Activated T-cell treated with anti-CD3 and anti-CD28 coated beads, Interleukin-2, amount 50 U/mL, for 4 hours (primary cell): ENCODE data around the gene SERPINB7. TPM values are rescaled to one million over a fixed set of nuclear protein-coding genes. Genes with fewer than 3 reads are reported as not detected.
"Not testable (repeated sequence)": the region's sequence is repeated elsewhere in the genome, so short reads cannot be mapped to it uniquely, and the experiment has no call there.

ENCODE experiments used
- ATAC-seq, 2 donors: fragments of 200-7000 bp; cut with Tn5 transposase; one replicate each; pipeline ENCODE4 v1.10.0; 2021
- DNase-seq: peaks from one replicate; pipeline ENCODE4 v3.0.0-alpha.2; 2020
- H3K27me3 Mint-ChIP-seq: one replicate; pipeline ENCODE4 v1.8.0; 2021; ENCODE audit warnings: low read depth, mixed read lengths
- H3K36me3 Mint-ChIP-seq: one replicate; pipeline ENCODE4 v1.8.0; 2022; ENCODE audit warnings: mixed read lengths; ENCODE audit not compliant: insufficient read depth
- H3K4me1 Mint-ChIP-seq: one replicate; pipeline ENCODE4 v1.8.0; 2021; ENCODE audit warnings: low read depth, mixed read lengths
- H3K4me3 Mint-ChIP-seq: one replicate; pipeline ENCODE4 v1.8.0; 2021; ENCODE audit warnings: mild to moderate bottlenecking, moderate library complexity, mixed read lengths
- H3K9me3 Mint-ChIP-seq: one replicate; pipeline ENCODE4 v1.8.0; 2021; ENCODE audit warnings: mixed read lengths
- total RNA-seq, 3 donors: library from RNA; stranded (reverse); gene quantifications; one replicate each; pipeline ENCODE4 v1.2.1, GENCODE V29; 2021

SERPINB7 gene, protein sequence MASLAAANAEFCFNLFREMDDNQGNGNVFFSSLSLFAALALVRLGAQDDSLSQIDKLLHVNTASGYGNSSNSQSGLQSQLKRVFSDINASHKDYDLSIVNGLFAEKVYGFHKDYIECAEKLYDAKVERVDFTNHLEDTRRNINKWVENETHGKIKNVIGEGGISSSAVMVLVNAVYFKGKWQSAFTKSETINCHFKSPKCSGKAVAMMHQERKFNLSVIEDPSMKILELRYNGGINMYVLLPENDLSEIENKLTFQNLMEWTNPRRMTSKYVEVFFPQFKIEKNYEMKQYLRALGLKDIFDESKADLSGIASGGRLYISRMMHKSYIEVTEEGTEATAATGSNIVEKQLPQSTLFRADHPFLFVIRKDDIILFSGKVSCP
- total RNA-seq = not detected

DNA sequence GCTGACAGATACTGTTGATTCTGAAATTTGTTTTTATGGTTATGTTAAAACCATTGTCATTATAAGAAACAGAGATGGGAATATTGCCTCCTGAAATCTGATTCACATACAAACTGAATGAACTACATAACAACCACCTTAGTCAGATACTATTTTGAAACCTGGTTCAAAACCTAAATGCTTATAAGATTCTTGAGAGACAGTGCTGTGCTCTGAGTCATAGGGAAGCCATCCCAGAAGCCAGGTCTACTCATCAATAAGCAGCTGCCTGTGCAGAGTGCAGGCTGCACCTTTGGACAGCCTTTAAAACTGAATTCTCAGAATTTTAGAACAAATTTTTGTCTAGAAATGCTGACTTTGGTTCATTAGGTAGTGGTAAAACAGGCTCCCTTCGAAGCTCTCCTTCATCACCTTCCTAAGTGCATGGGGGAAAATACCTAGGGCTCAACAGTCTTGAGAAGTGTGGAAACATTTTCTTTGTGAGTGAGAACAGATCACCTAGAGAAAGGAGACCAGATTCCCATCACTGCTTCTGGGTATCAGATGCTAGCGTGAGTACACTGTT lies at the start of gene SERPINB7:
SERPINB7 (plus strand) TSS at position 253 of the 565 bp plus-strand sequence. CDS start 6,955 bp downstream, outside the sequence.
- no peak within 1 kb of the TSS for H3K4me3 Mint-ChIP-seq
- DNase-seq (no peak), ATAC-seq (no peak)
- H3K27me3 Mint-ChIP-seq = peaks cover 8% of the 10 kb centered on the region
- no peaks in the 10 kb centered on the region for H3K36me3 Mint-ChIP-seq
- no peaks in the 10 kb centered on the region for H3K9me3 Mint-ChIP-seq
- H3K4me1 Mint-ChIP-seq = no peaks in the 10 kb centered on the region

DNA sequence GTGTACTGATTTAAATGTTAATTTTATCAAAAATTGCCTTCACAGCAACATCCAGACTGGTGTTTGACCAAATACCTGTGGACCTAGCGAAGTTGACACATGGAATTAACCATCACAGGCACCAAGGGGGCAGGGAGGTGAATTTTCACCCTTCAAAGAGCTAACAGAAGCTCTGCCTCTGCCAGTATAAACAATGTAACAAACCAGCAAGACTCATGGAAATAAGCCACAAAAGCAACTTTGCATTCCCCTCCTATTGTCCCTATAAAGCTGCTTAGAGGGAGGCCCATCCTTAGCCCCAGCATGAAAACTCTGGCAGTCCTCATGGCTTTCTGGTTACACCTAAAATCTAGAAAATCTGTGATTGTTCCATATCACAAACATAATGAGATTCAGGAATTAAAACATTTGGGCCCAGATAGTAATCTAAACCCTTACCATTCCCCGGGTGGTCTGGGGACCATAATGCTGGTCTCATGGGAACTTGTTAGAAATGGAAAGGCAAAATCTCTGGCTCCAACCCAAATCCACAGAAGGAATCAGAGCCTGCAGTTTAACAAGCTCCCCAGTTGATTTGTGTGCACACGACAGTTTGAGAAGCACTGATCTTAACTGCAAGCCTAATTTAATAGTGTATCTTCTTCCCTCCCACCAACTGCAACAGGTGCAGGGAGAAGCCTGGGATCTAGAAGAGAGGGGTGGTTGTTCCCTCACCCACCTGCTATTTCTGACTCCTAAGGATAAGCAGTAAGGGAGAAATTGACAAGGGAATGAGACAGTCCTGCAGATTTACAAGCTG lies 49.3 kb upstream of the SERPINB7 start:
- Mint-ChIP-seq H3K27me3 (peaks cover 5% of the 10 kb centered on the region), H3K4me3 (no peak overlapping the region), H3K36me3 (no peaks in the 10 kb centered on the region), H3K4me1 (no peaks in the 10 kb centered on the region), H3K9me3 (peaks cover 4% of the 10 kb centered on the region)
- ATAC-seq = no peak
- DNase-seq = no peak

DNA sequence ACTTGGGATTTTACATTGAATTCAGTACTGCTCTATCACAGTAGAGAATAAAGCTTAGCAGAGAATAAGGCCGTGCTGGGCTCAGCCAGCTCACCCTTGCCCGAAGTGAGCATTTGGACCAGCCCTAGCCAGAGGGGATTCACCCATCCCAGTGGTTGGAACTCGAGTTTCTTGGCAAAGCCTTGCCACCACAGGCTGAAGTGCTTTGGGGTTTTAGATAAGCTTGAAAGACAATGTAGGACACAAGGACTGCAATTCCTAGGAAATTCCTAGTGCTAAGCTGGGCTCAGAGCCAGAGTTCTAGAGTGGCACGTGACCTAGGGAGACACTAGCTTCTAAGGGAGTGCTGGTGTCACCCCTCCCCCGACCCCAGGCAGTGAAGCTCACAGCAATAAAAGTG lies 44.4 kb upstream of the SERPINB7 start:
- H3K36me3 Mint-ChIP-seq = no peaks in the 10 kb centered on the region
- H3K4me3 Mint-ChIP-seq = no peak overlapping the region
- H3K27me3 Mint-ChIP-seq = peaks cover 5% of the 10 kb centered on the region
- ATAC-seq (no peak), DNase-seq (no peak)
- peaks cover 10% of the 10 kb centered on the region for H3K9me3 Mint-ChIP-seq
- no peaks in the 10 kb centered on the region for H3K4me1 Mint-ChIP-seq

DNA sequence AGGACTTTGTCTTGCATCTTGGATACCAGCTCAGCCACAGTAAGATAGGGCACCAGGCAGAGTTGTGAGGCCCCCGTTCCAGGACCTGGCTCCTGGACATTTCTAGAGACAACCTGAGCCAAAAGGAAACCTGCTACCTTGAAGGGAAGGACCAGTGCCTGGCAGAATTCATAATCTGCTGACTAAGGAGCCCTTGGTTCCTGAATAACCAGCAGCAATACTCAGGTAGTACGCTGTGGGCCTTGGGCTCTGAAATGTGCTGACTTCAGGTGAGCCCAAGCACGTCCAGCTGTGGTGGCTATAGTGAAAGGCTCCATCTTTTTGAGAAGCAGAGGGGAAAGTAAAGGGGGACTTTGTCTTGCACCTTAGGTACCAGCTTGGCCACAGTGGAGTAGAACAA lies 44.0 kb upstream of the SERPINB7 start:
- Mint-ChIP-seq H3K36me3 (no peaks in the 10 kb centered on the region), H3K4me3 (no peak overlapping the region), H3K4me1 (no peaks in the 10 kb centered on the region), H3K9me3 (peaks cover 10% of the 10 kb centered on the region), H3K27me3 (peaks cover 5% of the 10 kb centered on the region)
- ATAC-seq (no peak), DNase-seq (no peak)

DNA sequence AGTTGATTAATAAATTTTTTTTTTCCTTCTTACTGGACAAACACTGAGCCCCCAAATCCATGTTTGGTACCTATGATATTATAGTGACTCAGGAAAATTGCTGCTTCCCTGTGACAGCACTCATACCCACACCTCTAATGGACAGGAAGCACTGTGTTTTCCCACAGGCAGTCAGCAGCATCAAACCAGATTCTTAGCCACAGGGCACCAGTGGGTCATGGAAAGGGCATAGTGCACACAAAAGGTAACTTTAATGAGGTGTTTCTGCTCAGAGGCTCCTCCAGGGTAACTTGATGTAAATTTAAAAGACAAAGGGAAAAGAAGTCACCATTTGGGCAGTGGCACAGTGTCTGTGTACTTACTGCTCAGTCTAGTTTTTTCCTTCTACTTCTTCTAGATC lies 38.3 kb upstream of the SERPINB7 start:
- DNase-seq (no peak), ATAC-seq (no peak)
- Mint-ChIP-seq H3K27me3 (no peaks in the 10 kb centered on the region), H3K4me1 (no peaks in the 10 kb centered on the region), H3K36me3 (no peaks in the 10 kb centered on the region), H3K4me3 (no peak overlapping the region), H3K9me3 (peaks cover 6% of the 10 kb centered on the region)

DNA sequence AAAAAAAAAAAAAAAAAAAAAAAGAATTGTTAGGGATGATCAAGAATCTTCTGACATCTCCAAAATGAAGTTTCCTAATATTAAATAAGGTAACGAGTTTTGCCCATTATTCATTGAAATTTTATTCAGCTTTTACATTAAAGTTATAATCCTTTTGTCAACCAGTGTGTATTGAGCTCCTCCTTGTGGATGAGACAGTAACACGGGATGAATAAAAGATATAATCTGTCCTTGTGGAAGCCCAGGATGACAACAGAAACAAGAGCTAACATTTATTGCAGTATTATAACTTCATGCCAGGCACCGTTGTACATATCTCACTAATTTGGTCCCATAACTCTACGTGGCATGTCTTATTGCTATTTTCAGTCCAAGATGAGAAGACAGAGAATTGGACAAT lies 33.4 kb upstream of the SERPINB7 start:
- ATAC-seq (no peak), DNase-seq (no peak)
- peaks cover 2% of the 10 kb centered on the region for H3K9me3 Mint-ChIP-seq
- no peak overlapping the region for H3K4me3 Mint-ChIP-seq
- no peaks in the 10 kb centered on the region for H3K36me3 Mint-ChIP-seq
- peaks cover 3% of the 10 kb centered on the region for H3K27me3 Mint-ChIP-seq
- H3K4me1 Mint-ChIP-seq = no peaks in the 10 kb centered on the region

DNA sequence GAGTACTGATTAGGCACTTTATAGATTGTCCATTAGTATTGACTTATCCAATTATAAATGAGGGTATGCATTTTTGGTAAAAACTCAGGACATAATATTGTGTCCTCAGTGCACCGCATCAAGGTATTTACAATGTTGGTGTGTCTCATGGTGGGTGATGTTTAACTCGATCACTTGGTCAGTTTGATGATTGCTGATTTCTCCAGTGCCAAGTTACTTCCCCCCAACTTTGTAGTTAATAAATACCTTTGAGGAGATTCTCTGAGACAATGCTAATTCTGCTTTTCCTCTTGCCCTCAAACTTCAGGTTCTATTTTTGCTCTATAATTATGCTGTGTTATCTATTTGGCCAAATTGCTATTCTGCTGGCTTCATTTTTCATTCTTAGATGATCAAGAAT lies 28.2 kb upstream of the SERPINB7 start:
- peaks cover 4% of the 10 kb centered on the region for H3K9me3 Mint-ChIP-seq
- ATAC-seq (no peak), DNase-seq (no peak)
- peaks cover 3% of the 10 kb centered on the region for H3K27me3 Mint-ChIP-seq
- H3K36me3 Mint-ChIP-seq = no peaks in the 10 kb centered on the region
- no peaks in the 10 kb centered on the region for H3K4me1 Mint-ChIP-seq
- H3K4me3 Mint-ChIP-seq = no peak overlapping the region

DNA sequence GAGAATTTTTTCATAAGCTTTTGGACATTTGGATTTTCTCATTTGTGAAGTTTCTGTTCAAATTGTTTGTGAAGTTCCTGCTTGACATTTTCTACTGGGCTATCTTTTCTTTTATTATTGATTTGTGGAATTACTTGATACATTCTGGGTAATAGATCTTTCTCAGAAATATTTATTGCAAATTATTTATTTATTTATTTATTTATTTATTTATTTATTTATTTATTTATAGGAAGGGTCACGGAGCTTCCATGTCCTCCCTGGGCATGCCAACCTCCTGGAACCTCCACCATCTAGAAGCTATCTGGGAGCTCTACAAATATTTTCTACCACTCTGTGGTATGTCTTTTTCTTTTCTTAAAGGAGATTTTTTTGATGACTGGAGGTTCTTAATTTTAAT lies 25.7 kb upstream of the SERPINB7 start:
- H3K4me3 Mint-ChIP-seq = no peak overlapping the region
- H3K27me3 Mint-ChIP-seq = no peaks in the 10 kb centered on the region

DNA sequence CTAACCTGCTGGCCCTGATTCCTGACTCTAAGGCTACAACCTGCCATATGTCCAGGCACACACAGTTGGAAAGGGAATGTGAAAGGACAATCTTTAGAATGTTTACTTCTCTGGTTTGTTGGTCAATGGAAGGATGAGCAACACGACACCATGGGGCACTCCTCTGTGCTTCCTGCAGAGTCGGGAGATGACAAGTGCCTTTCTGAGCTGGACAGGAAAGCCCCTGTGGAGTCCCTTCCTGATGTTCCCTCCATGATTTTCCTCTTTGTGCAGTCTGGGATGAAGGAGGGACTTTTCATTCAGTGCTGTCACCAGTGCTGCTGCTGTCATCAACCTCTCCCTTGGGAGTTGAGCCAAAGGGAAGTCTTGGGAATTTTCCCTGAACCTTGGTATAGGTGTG lies 22.6 kb upstream of the SERPINB7 start:
- Mint-ChIP-seq H3K27me3 (no peaks in the 10 kb centered on the region), H3K9me3 (no peaks in the 10 kb centered on the region), H3K4me1 (no peaks in the 10 kb centered on the region), H3K4me3 (no peak overlapping the region), H3K36me3 (no peaks in the 10 kb centered on the region)
- no peak for ATAC-seq
- DNase-seq = no peak

More for the DNA sequence above, 25.7 kb upstream of the SERPINB7 start:
- DNase-seq (no peak), ATAC-seq (no peak)
- Mint-ChIP-seq H3K4me1 (no peaks in the 10 kb centered on the region), H3K9me3 (peaks cover 4% of the 10 kb centered on the region), H3K36me3 (no peaks in the 10 kb centered on the region)

DNA sequence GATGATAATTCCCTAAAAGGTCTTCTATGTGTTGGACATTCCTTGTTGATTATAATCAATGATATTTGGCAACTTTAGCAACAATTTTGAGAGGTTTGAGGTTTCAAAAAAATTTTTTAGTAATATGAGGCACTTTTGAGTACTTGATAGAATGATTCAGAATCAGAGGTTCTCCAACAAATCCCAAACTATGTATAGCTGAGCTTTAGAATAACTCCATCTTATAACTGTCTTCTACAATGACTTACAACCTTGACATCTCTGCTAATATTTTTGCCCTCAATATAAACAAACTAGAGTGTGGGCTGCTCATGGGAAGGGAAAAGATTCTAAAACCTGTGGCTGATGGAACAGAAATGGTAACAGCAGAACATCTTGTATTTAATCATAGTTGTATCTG lies 21.5 kb upstream of the SERPINB7 start:
- H3K27me3 Mint-ChIP-seq = no peaks in the 10 kb centered on the region
- H3K4me3 Mint-ChIP-seq = no peak overlapping the region
- DNase-seq (no peak), ATAC-seq (no peak)
- H3K4me1 Mint-ChIP-seq = no peaks in the 10 kb centered on the region
- no peaks in the 10 kb centered on the region for H3K9me3 Mint-ChIP-seq
- H3K36me3 Mint-ChIP-seq = no peaks in the 10 kb centered on the region

DNA sequence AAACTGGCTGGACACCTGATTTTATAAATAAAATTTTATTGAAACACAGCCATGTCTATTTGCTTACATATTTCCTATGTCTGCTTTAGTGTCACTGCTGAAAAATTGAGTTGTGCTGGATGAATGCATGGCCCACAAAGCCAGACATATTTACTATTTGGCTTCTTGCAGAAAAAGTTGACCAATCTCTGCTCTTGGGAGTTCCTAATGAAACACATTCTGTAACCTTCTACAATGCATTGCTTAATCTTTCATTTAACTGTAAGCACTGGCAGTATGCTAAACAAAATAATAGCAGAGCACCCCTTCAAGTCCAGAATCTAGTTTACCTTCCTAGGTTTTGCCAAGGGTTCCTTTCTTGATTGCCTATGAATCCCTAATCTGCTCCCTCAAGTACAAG lies 17.7 kb upstream of the SERPINB7 start:
- no peak overlapping the region for H3K4me3 Mint-ChIP-seq
- DNase-seq = no peak
- H3K27me3 Mint-ChIP-seq = peaks cover 3% of the 10 kb centered on the region
- ATAC-seq = no peak
- H3K36me3 Mint-ChIP-seq = no peaks in the 10 kb centered on the region
- peaks cover 14% of the 10 kb centered on the region for H3K9me3 Mint-ChIP-seq
- H3K4me1 Mint-ChIP-seq = no peaks in the 10 kb centered on the region

DNA sequence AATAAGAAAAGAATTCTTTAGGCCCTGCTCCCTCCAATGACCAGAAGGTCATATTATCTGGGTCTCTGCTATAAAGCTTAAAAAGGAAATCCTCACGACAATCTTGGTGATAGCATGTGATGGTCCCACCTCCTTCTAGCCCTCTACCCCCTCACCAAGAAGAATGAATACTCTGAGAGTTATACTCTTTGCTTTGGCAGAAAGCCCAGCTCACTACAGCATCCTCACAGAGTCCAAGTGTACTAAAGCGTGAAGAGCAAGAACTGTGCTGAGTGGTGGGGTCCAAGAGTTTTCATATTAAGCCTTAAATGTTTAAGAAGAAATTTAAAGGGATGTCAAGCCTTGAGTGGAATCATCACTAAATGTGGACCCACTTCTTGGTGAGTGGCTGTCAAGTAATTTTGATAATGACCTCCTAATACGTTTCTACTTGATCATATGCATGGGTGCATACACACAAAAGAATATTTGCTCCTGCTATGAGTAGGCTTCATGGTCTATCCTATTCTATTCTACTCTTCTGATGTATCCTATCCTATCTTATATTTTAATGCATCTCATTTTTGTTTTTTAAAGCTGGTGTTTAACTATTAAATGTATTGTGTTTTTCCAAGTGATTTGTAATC lies 16.5 kb upstream of the SERPINB7 start:
- no peaks in the 10 kb centered on the region for H3K36me3 Mint-ChIP-seq
- no peak for DNase-seq
- no peak overlapping the region for H3K4me3 Mint-ChIP-seq
- H3K27me3 Mint-ChIP-seq = peaks cover 3% of the 10 kb centered on the region
- H3K9me3 Mint-ChIP-seq = peaks cover 14% of the 10 kb centered on the region
- no peak for ATAC-seq
- no peaks in the 10 kb centered on the region for H3K4me1 Mint-ChIP-seq

DNA sequence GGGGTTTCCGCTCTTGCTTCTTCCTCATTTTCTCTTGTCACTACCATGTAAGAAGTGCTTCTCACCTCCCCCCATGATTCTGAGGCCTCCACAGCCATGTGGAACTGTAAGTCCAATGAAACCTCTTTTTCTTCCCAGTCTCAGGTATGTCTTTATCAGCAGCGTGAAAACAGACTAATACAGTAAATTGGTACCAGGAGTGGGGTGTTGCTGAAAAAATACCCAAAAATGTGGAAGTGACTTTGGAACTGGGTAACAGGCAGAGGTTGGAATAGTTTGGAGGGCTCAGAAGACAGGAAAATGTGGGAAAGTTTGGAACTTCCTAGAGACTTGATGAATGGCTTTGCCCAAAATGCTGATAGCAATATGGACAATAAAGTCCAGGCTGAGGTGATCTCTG lies 15.4 kb upstream of the SERPINB7 start:
- H3K4me3 Mint-ChIP-seq, H3K36me3 Mint-ChIP-seq, H3K27me3 Mint-ChIP-seq, ATAC-seq, H3K4me1 Mint-ChIP-seq, DNase-seq: not testable (repeated sequence)
- H3K9me3 Mint-ChIP-seq = peaks cover 14% of the 10 kb centered on the region

DNA sequence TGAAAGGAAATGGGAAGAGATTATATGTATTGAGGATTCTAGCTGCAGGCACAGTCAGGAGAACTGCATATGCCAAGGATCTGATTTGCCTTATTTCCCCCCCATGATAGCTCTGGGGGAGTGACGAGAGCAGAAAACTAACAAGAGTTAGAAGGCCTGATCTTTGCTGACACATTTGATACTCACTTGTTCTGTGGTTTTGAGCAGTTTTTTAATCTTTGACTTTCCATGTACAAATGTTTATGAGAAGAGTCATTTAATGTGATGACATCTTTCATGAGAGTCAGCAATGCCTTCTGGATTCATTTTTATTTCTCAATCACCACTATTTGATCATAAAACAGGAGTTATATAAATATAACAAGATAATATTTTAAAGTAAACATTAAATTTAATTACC lies 12.7 kb upstream of the SERPINB7 start:
- no peak for ATAC-seq
- no peaks in the 10 kb centered on the region for H3K4me1 Mint-ChIP-seq
- no peak overlapping the region for H3K4me3 Mint-ChIP-seq
- H3K9me3 Mint-ChIP-seq = peaks cover 14% of the 10 kb centered on the region
- no peak for DNase-seq
- H3K36me3 Mint-ChIP-seq = no peaks in the 10 kb centered on the region
- peaks cover 7% of the 10 kb centered on the region for H3K27me3 Mint-ChIP-seq
